ENCODE measurements around the gene PTGFR.

PTGFR gene, protein sequence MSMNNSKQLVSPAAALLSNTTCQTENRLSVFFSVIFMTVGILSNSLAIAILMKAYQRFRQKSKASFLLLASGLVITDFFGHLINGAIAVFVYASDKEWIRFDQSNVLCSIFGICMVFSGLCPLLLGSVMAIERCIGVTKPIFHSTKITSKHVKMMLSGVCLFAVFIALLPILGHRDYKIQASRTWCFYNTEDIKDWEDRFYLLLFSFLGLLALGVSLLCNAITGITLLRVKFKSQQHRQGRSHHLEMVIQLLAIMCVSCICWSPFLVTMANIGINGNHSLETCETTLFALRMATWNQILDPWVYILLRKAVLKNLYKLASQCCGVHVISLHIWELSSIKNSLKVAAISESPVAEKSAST

DNA sequence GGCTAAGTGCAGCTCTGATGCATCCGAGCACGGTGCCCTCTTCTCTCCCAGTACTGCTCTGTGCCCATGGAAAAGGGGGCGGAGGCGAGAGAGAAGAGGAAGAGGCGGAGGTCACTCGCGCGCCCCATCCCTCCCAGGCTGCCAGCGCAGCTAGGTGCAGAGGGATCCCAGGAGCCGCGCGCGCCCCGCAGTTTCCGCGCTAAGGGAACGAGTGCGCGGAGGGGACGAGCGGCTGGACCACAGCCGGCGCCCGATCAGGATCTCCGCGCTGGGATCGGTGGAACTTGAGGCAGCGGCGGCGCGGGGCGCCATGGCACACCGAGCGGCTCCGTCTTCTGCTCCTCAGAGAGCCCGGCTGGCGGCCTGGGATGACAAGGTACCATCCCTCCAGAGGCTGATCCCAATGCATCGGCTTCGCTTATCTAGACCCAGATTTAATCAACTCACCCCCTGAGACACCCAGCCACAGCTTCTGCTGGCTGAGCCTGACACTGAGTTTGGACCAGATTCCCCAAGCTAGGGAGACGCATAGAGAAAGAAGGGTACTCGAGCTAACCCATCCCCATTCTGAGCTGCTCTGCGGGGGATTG, at the start of gene PTGFR:
PTGFR (plus strand) TSS at position 114 of the 590 bp plus-strand sequence. CDS start 1,770 bp downstream, outside the sequence.
- no peak for DNase-seq (ENCODE audit: low read depth in 3 of 3)

DNA sequence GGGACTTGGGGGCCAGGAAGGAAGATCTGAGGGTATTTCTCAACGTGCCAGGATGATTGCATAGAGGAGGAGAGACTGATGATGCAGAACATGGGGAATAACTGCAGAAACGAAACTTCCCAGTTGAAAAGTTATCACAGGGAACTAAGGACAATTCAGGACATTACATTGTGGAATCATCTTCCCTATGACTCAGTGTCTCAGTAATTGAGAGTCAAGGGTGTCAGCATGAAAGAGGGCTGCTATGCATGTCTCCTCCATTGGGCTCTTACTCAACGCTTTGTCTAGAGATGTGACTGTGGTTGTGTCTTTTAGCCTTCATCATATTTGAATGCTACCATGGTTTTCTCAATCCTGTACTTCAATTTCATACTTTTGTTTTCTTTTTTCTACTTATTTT, 48.9 kb upstream of the PTGFR start:
- no peak for DNase-seq (ENCODE audit: low read depth in 3 of 3)

DNA sequence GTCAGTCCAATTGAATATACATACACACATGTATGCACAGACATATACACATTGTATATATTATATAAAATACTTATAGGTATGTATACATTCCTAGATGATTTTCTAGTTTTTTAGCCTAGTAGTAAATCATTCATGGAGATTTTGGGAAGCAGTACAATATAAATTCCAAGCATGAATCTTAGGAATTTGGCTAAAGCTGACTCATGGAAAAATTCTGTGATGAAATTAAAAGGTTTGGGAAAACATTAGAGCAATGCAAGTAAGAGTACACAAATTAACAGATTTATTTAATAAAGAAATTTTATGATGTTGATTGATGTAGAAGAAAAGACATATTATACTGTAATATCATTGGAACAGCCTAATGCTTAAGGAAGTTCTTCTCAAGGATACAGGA, 43.7 kb upstream of the PTGFR start:
- no peak for DNase-seq (ENCODE audit: low read depth in 3 of 3)

DNA sequence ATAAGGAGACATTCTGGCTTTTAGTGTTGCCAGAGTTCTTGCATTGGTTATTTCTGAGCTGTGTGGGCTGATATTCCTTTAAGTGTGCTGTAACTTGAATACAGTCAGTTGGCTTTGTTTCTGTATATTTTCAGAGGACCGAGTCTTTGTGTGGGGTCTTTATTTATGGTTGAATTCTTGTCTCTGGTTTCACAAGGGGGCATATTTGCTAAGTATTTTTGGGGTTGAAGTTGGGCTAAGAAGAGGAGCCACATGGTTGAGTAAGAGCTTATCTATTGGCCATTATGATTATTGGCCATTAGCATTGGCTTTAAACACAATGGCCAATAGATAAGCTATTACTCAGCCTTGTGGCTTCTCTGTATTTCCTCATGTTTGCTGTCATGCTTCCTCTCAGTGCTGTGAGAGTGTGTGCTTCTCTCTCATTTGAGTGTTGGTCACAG, 26.3 kb upstream of the PTGFR start:
- no peak for DNase-seq (ENCODE audit: low read depth in 3 of 3)

DNA sequence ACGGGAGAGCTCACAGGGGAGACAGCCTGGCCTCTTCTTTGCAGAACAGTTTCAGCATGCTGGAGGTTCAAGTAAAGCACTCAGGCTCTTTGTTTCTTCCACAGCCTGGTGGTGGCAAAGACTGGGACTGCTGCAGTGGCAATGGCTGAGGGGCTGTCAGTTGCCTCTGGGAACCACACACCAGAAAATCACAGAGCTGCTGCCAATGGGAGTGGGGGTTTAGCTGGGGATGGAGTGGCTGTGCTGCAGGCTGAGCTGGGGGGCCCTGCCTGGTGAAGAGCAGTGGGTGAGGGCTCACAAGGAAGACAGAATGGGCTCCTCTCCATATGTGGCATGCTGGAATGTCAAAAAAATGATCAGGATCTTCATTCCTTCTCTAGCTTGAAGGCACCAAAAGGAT, 25.6 kb upstream of the PTGFR start:
- DNase-seq (ENCODE audit: low read depth in 3 of 3) = no peak

DNA sequence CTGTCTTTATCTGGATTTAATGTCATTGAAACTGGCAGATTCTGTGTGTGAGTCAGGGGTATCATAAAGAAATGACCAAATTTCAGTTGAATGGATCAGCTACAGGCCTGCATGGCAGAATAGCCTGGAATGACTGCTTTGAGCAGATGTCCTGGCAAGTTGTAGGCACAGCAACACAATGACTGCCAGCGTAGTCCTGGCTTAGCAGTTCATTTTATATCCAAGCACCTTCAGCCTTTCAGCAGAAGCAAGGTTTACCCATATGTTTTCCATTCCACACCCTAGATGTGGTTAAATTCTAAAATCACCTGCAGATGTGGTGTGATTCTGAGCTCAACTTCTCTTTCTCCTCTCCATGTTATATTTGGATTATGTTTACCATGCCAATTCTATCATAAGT, 22.3 kb upstream of the PTGFR start:
- no peak for DNase-seq (ENCODE audit: low read depth in 3 of 3)

DNA sequence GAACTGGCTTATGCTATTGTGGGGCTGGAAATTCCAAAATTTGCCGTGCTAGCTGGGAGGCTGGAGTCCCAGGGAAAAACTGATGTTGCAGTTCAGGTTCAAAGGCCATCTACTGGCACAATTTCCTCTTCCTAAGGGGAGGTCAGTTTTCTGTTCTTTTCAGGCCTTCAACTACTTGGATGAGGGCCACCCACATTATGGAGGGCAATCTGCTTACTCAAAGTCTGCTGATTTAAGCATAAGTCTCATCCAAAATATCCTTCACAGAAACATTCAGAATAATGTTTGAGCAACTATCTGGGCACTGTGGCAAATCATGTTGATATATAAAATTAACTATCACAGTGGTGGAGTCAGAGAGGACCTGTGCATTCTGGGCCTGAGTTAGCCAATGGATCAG, 21.2 kb upstream of the PTGFR start:
- no peak for DNase-seq (ENCODE audit: low read depth in 3 of 3)

DNA sequence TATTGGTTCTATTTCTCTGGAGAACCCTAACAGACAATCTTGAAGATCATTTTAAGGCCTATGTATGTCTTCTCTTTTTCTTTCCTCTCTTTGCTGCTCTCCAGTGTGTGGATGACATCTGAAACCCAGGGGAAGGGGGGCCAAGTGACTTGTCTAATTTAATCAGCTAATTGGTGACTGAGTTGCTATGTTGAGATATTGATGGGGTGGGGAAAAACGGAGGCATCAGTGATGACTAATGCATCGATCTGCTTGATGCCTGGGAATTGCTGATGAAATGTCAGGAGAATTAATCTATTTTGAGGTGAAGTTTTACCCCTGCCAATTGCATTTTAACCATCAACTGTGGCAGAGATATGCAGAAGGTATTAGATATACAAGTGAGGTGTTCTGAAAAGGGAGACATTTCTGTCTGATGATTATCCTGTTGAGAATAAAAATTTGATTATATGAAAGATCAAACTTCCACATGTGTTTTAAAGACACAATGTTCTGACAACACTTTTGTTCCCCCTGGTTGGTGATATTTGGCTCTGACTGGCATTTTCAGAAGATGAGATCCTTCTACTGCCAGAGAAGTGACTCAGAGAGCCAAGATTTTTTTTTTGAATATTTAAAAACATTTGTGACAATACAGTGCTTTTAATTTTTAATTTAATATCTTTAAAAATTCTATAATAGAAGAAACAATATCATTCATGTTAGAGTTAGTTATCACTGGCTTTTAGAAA, 18.7 kb upstream of the PTGFR start:
- DNase-seq (ENCODE audit: low read depth in 3 of 3) = no peak

DNA sequence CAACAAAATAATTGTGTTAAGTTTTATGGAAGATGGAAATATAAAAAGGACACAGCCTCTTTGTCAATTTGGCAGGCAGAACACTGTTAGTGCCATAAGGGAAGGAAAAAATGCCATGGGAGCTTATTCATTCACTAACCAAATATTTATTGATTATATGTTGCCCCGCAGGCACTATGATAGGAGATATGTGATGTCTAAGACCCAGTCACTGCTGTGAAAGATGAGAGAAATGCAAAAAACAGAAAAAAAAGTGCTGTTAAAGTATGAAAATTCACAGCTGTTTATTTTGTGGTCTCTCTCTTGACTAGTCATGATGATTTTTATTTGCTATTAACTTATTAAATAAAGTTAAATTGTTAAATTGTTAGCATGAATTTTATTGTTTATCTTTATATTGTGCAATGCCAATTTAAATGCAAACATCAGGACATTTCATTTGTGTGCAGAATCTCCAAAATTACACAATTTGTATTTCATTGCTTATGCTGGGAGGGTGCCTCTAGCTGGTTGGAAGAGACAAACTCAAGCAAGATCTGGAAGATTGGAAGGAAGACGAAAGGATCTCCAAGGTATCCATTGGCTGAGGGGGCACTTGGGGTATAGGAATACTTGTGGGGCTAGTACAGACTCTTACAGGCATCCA, 17.8 kb upstream of the PTGFR start:
- no peak for DNase-seq (ENCODE audit: low read depth in 3 of 3)

DNA sequence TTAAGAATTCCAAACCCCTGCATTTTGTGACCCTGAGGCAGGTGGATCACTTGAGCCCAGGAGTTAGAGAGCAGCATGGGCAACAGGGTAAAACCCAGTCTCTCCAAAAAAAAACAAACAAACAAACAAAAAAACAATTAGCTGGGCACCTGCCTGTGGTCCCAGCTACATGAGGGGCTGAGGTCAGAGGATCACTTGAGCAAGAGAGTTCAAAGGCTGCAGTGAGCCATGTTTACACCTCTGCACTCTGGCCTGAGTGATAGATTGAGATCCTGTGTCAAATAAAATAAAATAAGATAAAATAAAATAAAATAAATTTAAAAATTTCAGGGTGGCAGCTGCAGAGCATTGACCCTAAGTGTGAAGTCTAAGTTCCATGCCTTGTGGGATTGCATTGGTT, 16.7 kb upstream of the PTGFR start:
- DNase-seq (ENCODE audit: low read depth in 3 of 3) = no peak

DNA sequence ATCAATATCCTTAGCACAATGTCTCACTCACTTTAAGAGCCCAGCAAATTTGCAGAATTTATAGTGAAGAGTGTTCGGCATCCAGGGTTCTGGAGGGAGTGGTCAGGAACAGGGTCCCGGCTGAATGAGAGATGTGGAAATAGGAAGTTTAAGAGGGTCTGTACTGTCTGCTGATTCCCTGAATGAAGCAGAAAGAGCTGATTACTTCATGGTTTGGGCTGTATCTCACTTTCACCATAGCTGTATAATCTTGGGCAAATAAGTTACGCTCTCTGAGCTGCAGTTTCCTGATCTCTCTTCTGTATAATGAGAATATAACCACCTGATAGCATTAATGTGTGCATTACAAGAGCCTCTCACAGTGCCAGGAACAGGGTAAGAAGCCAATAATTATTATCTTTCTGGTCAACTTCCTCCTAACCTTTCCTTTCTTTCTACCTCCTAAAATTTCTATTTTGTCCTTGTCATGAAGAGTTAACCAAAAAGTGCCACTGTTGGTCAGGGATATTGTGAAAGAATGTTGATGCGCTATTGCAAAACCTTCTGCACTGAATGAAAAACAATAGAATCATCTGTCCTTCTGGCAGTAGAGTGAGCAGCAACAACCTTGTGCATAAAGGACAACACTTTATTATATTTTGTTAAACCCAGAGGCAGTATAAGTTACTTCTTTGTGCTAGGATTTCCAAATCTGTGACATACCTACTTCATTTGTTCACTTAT, 14.7 kb upstream of the PTGFR start:
- no peak for DNase-seq (ENCODE audit: low read depth in 3 of 3)

DNA sequence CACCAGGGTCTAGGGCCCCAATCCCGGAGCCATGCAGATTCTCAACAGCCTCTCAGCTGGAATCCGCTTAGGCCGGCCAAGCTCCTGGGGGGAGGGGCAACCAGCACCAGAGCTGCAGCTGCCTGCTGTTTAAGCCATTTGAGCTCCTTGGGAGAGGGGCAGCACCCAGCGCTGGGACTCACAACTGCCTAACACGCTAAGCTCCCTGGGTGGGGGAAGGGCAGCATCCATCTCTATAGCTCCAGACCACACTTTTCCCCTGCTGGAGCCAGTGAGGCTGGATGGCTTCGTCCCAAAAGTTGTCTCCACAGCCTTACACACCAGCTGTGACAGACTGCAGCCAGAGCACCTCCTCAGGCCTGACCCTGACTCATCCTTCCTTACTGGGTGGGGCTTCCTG, 6.9 kb upstream of the PTGFR start:
- DNase-seq (ENCODE audit: low read depth in 3 of 3) = no peak

DNA sequence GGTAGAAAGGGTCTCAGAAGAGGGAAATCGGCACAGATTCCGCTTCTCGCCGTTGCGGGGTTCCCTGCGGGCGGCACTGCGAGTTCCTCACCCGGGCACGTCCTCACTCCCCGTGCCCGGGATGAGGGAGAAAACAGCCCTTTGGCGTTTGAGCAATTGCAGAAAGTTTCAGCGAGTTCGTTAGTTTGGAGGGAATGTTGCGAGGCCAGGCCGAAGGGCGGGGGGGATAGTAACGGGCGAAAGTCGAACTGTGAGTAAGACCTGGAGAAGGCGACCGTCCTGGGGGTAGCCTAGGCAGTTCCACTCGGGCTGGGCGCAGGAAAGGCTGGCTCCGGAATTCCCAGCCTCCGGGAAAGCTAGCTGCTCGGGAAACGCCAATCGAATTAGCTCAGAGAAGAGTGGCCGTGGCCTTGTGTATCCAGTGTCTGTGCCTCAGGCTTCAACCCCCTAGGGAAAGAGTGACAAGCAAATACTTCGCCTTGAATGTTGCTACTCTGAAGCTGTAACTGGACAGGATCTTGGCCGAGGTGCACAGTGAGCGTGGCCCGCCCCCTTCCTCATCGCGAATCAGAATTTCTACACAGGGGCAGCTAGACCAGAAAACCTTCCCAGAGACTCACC, 787 bp downstream of the PTGFR start:
- DNase-seq (ENCODE audit: low read depth in 3 of 3) = no peak

DNA sequence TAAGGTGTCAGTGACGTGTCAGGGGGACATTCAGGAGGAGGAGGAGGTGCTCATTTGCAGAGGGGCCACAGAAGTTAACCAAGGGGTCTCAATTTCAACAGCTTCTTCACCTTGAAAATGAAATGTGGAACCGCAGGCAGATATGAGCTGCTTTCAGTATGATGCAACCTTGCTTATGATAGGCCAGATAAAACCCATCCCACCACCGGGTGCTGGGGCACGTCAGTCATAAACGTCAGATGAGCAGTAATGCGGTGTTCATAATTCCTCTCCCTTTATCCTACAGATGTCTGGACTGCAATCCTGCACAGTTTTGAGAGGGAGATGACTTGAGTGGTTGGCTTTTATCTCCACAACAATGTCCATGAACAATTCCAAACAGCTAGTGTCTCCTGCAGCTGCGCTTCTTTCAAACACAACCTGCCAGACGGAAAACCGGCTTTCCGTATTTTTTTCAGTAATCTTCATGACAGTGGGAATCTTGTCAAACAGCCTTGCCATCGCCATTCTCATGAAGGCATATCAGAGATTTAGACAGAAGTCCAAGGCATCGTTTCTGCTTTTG, 1.7 kb downstream of the PTGFR start:
- no peak for DNase-seq (ENCODE audit: low read depth in 3 of 3)

DNA sequence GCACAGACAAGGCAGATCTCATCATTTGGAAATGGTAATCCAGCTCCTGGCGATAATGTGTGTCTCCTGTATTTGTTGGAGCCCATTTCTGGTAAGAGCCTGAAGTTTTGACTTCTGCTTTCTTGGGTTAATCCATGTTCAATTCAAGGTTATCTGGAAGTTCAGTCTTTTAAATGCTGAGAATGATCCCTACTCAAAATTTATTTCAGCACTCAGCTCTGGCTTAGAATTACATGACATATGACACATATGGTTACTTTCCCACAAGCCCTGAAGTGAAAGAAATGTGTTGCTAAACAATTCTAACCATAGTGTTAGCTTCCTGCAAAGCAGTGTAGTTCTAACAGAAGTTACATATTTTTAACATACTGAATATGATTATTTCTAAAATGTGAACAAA, 2.7 kb downstream of the PTGFR start:
- no peak for DNase-seq (ENCODE audit: low read depth in 3 of 3)

DNA sequence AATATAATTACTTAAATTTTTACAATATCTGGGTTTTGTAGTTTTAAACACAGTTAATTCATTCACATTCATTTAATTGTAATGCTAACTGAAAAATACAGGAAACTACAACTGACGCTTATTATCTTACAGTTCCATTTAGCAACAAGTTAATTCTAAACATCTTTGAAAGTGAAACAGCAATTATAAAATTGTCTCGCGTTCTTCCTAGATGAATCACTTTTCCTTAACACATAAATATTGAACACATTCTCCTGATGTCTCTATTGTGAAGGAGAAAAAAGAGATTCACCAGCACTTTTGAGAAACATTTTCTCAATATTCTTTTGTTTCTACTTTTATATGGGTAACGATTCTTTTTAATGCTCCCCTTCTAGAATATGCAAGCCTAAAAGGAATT, 6.4 kb downstream of the PTGFR start:
- no peak for DNase-seq (ENCODE audit: low read depth in 3 of 3)

DNA sequence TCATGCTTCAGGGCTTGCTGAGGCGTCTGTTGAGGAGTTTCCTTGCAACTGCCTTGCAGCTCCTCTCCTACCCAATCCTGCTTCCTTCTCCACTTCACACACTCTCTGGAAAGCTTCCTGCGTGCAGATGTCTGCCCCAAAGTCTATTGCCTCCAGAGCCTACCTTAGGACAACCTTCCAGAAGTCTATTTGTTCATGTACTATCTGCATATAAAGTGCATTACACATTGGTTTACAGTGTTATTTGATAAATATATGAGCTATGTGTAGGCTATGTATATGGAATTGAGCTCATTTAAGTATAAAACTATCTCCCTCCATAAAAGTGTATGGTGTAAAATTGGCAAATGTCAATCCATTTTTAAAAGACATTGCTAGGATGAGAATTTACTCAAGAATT, 9.8 kb downstream of the PTGFR start:
- DNase-seq (ENCODE audit: low read depth in 3 of 3) = no peak

DNA sequence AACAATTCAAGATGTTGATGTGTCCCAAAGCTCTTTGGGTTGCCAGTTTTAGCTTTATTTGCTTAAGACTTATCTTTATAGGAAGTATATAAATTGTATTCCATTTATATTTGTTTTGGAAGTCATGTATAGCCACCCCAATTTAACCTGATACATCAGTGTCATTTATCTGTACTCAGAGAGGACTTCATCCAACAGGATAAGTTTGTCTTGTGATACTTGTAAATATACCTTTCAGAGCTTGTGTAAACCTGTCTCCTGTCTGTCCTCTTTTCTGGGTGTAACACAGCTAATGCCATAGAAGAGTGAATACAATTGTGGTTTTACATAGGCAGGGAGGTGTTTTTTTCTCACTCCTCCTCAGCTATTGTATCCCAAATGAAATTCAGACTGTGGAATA, 10.4 kb downstream of the PTGFR start:
- no peak for DNase-seq (ENCODE audit: low read depth in 3 of 3)

DNA sequence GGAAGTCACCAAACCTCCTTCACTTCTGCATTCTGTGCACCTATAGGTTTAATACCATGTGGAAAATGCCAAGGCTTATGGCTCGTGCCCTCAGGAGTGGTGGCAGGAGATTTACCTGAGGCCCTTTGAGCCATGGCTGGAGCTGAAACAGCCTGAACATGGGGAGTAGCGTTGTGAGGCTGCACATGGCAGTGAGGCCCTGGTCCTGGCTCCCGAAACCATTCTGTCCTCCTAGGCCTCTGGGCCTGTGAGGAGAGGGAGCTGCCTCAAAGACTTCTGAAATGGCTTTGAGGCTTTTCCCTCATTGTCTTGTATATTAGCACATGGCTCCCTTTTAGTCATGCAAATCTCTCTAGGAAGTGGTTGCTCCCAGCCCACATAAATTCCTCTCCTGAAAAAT, 20.6 kb downstream of the PTGFR start:
- no peak for DNase-seq (ENCODE audit: low read depth in 3 of 3)

DNA sequence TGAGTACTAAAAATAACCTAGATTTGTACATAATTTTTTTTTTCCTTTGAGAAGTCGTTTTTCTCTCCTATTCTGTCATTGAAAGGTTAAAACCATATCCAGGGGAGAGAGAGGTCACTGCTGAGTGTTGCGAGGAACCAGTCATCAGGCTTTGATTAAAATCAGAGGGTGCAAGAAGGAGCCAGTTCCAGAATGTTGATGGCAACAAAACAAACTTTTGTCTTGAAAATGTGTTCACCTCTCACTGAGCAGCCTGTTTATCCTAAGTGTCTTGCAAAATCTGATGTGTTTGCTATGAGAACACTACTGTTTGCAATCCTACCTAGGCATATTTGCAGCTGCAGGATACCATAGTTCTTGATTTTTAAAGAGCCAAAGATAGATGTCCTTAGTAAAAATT, 25.9 kb downstream of the PTGFR start:
- no peak for DNase-seq (ENCODE audit: low read depth in 3 of 3)

DNA sequence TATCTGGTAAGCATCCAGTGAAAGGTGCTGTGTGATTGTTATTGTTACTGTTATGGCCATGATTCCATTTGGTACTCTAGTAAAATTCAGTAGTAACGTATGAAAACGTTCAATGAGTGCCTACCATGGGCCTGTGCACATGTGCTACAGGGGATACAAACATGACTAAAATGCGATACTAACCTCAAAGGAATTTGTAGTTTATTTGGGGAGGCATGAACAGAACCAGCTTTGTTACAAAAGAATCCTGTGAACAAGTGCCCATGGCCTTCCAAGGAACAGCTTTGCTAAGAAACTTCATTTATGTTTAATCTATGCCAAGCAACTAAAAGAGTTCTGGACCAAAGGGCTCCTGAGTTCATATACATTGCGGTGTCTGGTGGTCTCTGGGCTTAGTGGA, 28.7 kb downstream of the PTGFR start:
- no peak for DNase-seq (ENCODE audit: low read depth in 3 of 3)
